HepG2 (cell line): ENCODE data around the gene MCEE. TPM values are rescaled to one million over a fixed set of nuclear protein-coding genes. Genes with fewer than 3 reads are reported as not detected.

Source experiments
- BRF2 ChIP-seq: sonication (generic); formaldehyde crosslinking; IDR thresholded peaks from 2 replicates; pipeline ENCODE4 v1.8.1; 2022; ENCODE audit warnings: mild to moderate bottlenecking, missing genetic modification reagents
- DNMT3B ChIP-seq: conservative IDR thresholded peaks from 2 replicates; pipeline ENCODE4 v1.6.1; 2016; ENCODE audit warnings: missing biosample characterization, control low read depth
- FOSL2 ChIP-seq: sonication (generic); formaldehyde crosslinking; IDR thresholded peaks from 2 replicates; pipeline ENCODE4 v1.4.0; 2020; ENCODE audit warnings: missing genetic modification reagents
- GTF2F1 ChIP-seq: fragments of 150-350 bp; IDR thresholded peaks from 2 replicates; pipeline ENCODE4 v1.6.1; 2014; ENCODE audit warnings: low read length
- KDM5B ChIP-seq: sonication (generic); formaldehyde crosslinking; IDR thresholded peaks from 2 replicates; pipeline ENCODE4 v1.4.0; 2020; ENCODE audit warnings: missing genetic modification reagents, mild to moderate bottlenecking, borderline replicate concordance
- KLF9 ChIP-seq: IDR thresholded peaks from 2 replicates; pipeline ENCODE4 v1.6.1; 2016; ENCODE audit warnings: low read depth
- NR3C1 ChIP-seq: sonication (generic); formaldehyde crosslinking; IDR thresholded peaks from 2 replicates; pipeline ENCODE4 v1.4.0; 2020; ENCODE audit warnings: missing genetic modification reagents
- PHF5A ChIP-seq: IDR thresholded peaks from one replicate; pipeline ENCODE4 v1.6.1; 2018; ENCODE audit warnings: low read depth, missing genetic modification reagents; ENCODE audit not compliant: unreplicated experiment
- RARA ChIP-seq: IDR thresholded peaks from 2 replicates; pipeline ENCODE4 v1.6.1; 2016; ENCODE audit warnings: missing genetic modification reagents, missing compliant biosample characterization
- SMAD3 ChIP-seq: sonication (generic); formaldehyde crosslinking; IDR thresholded peaks from 2 replicates; pipeline ENCODE4 v1.4.0; 2020; ENCODE audit warnings: missing genetic modification reagents
- ZBTB42 ChIP-seq: sonication (generic); formaldehyde crosslinking; IDR thresholded peaks from 2 replicates; pipeline ENCODE4 v1.5.0; 2020; ENCODE audit warnings: mild to moderate bottlenecking, missing genetic modification reagents
- ZNF225 ChIP-seq: sonication (generic); formaldehyde crosslinking; IDR thresholded peaks from 2 replicates; pipeline ENCODE4 v1.4.0; 2020; ENCODE audit warnings: mild to moderate bottlenecking, missing genetic modification reagents
- ZNF484 ChIP-seq: sonication (generic); formaldehyde crosslinking; IDR thresholded peaks from 2 replicates; pipeline ENCODE4 v1.5.1; 2020; ENCODE audit warnings: mild to moderate bottlenecking, low read depth, missing genetic modification reagents, borderline replicate concordance
- ZNF546 ChIP-seq: sonication (generic); formaldehyde crosslinking; conservative IDR thresholded peaks from 2 replicates; pipeline ENCODE4 v1.8.1; 2023; ENCODE audit warnings: mild to moderate bottlenecking, missing genetic modification reagents
- ZNF670 ChIP-seq: sonication (generic); formaldehyde crosslinking; IDR thresholded peaks from 2 replicates; pipeline ENCODE4 v1.8.0; 2022; ENCODE audit warnings: mild to moderate bottlenecking, missing genetic modification reagents, borderline replicate concordance
- ZNF687 ChIP-seq: sonication (generic); formaldehyde crosslinking; IDR thresholded peaks from 2 replicates; pipeline ENCODE4 v1.5.1; 2020; ENCODE audit warnings: mild to moderate bottlenecking, missing genetic modification reagents, moderate library complexity
- ZNF737 ChIP-seq: sonication (generic); formaldehyde crosslinking; IDR thresholded peaks from 2 replicates; pipeline ENCODE4 v1.5.0; 2020; ENCODE audit warnings: missing genetic modification reagents, mild to moderate bottlenecking, borderline replicate concordance
- polyA plus RNA-seq, 8 experiments: library from polyadenylated mRNA; depleted of rRNA in 3 of 8; stranded (reverse) in 7 of 8; unstranded in 1 of 8; fragments of >200 nt; fragmentation: Illumina TruSeq in 4 of 8; extraction: Trizol in 4 of 8; gene quantifications; 2 replicates each; pipeline versions ENCODE4 v1.2.1 to v1.2.3, GENCODE V29; 2011 to 2016; ENCODE audit warnings: low read depth in 4 of 8, missing spikeins in 1 of 8, mixed read lengths in 1 of 8; ENCODE audit not compliant: insufficient read depth in 1 of 8
- total RNA-seq, 5 experiments: library from RNA; depleted of rRNA; stranded (reverse); fragments of >200 nt; fragmentation: Illumina TruSeq; extraction: Trizol; gene quantifications; 2 replicates each; pipeline ENCODE4 v1.2.3, GENCODE V29; 2016; ENCODE audit warnings: low read depth in 1 of 5
- TF ChIP-seq, protein P1 (sequence below): sonication (generic); formaldehyde crosslinking; IDR thresholded peaks from 2 replicates; pipeline ENCODE4 v1.8.0; 2022; ENCODE audit warnings: mild to moderate bottlenecking, missing genetic modification reagents, moderate library complexity
- TF ChIP-seq, protein P2 (sequence below): sonication (generic); formaldehyde crosslinking; IDR thresholded peaks from 2 replicates; pipeline ENCODE4 v1.4.0; 2020; ENCODE audit warnings: missing genetic modification reagents
- TF ChIP-seq, protein P3 (sequence below): IDR thresholded peaks from 2 replicates; pipeline ENCODE4 v1.6.1; 2016; ENCODE audit warnings: missing compliant biosample characterization, missing genetic modification reagents, borderline replicate concordance

The MCEE gene
- total and polyA plus RNA-seq, 2 of the 13 experiments (the other 11 are each of a cell fraction or from before 2014, with no cell fraction given) = 32.0 to 66.9 TPM

DNA sequence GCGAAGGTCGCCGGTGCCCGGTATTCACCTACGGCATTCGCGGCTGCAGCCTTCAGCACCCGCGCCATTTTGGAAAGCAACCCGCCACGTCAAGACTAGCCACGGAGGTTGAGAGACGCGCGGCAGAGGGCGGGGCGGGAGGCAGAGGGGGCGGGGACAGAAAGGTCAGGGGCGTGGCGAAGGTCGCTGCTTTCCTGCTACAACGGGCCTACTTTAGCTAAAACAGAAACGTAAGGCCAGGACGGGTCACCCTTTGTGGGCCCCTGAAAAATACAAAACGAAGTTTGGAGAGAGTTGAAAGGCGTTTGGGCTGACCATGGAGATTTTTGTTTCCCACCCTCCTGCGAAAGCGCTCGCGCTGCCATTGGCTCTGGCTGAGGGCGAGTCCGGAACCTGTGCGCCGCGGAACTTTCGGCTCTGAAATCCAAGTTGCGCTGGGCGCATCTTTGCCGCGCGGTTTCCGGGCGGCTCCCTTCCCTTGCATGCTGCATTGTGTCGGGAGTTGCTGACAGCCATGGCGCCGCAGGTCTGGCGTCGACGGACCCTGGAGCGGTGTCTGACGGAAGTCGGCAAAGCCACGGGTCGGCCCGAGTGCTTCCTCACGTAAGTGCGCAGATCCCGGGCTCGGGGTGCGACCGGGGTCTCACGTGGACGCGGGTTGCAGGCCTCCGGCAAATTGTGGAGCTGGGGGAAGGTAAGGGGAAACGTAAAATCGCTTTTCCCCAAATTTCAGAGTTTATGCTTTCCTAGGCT lies at the start of gene MCEE, which contains the start of gene MPHOSPH10 (continued):
- peak; percentile 85; the same call in 1 of the 2 replicates for TF ChIP-seq ZNF670 (CRISPR knock-in tag)
- TF ChIP-seq, protein P1, sequence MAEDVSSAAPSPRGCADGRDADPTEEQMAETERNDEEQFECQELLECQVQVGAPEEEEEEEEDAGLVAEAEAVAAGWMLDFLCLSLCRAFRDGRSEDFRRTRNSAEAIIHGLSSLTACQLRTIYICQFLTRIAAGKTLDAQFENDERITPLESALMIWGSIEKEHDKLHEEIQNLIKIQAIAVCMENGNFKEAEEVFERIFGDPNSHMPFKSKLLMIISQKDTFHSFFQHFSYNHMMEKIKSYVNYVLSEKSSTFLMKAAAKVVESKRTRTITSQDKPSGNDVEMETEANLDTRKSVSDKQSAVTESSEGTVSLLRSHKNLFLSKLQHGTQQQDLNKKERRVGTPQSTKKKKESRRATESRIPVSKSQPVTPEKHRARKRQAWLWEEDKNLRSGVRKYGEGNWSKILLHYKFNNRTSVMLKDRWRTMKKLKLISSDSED (CRISPR knock-in tag) = no peak; the same call in 1 of the 2 replicates
- peak; percentile 50; the same call in 1 of the 2 replicates for TF ChIP-seq DNMT3B (CRISPR knock-in tag)
- peak; percentile 53 for TF ChIP-seq PHF5A (CRISPR knock-in tag)
- TF ChIP-seq, protein P2, sequence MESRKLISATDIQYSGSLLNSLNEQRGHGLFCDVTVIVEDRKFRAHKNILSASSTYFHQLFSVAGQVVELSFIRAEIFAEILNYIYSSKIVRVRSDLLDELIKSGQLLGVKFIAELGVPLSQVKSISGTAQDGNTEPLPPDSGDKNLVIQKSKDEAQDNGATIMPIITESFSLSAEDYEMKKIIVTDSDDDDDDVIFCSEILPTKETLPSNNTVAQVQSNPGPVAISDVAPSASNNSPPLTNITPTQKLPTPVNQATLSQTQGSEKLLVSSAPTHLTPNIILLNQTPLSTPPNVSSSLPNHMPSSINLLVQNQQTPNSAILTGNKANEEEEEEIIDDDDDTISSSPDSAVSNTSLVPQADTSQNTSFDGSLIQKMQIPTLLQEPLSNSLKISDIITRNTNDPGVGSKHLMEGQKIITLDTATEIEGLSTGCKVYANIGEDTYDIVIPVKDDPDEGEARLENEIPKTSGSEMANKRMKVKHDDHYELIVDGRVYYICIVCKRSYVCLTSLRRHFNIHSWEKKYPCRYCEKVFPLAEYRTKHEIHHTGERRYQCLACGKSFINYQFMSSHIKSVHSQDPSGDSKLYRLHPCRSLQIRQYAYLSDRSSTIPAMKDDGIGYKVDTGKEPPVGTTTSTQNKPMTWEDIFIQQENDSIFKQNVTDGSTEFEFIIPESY (CRISPR knock-in tag) = no peak
- TF ChIP-seq BRF2 (CRISPR knock-in tag) = peak; percentile 67
- TF ChIP-seq ZNF484 (CRISPR knock-in tag) = 0 out of 2 replicates have a peak, but pooled peaks have one; percentile 33
- peak; percentile 54 for TF ChIP-seq RARA (CRISPR knock-in tag)
- peak; percentile 14; the same call in 1 of the 2 replicates for TF ChIP-seq ZNF737 (CRISPR knock-in tag)
- TF ChIP-seq ZNF687 (CRISPR knock-in tag) = peak; percentile 99
- peak; percentile 96 for TF ChIP-seq KDM5B (CRISPR knock-in tag)
- peak; percentile 65 for TF ChIP-seq FOSL2
- peak; percentile 84 for TF ChIP-seq ZNF546 (CRISPR knock-in tag)
- peak; percentile 57; the same call in 1 of the 2 replicates for TF ChIP-seq ZBTB42 (CRISPR knock-in tag)
- TF ChIP-seq SMAD3 (CRISPR knock-in tag) = peak; percentile 98
- peak; percentile 38; the same call in 1 of the 2 replicates for TF ChIP-seq GTF2F1
- peak; percentile 75 for TF ChIP-seq ZNF225 (CRISPR knock-in tag)
- no peak for TF ChIP-seq NR3C1 (CRISPR knock-in tag)
- TF ChIP-seq, protein P3, sequence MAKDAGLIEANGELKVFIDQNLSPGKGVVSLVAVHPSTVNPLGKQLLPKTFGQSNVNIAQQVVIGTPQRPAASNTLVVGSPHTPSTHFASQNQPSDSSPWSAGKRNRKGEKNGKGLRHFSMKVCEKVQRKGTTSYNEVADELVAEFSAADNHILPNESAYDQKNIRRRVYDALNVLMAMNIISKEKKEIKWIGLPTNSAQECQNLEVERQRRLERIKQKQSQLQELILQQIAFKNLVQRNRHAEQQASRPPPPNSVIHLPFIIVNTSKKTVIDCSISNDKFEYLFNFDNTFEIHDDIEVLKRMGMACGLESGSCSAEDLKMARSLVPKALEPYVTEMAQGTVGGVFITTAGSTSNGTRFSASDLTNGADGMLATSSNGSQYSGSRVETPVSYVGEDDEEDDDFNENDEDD = peak; percentile 84; the same call in 1 of the 2 replicates
- peak; percentile 66 for TF ChIP-seq KLF9
